Measurements from ENCODE around the gene ARF3.

Gene ARF3

DNA sequence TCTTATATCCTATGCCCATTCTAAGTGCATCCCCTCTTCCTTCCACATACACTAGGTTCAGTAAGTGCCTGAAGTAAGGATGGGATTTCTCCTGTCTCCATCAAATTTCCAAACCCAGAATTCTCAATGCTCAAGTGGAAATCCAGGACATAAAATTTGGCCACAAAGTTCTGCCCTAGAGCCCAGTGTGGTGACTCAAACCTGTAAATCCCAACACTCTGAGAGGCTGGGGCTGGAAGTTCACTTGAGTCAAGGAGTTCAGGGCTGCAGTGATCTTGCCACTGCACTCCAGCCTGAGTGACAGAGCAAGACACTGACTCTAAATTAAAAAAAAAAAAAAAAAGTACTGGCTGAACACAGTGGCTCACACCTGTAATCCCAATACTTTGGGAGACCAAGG, 4.5 kb upstream of the ARF3 start:
- DNase-seq = no peak

DNA sequence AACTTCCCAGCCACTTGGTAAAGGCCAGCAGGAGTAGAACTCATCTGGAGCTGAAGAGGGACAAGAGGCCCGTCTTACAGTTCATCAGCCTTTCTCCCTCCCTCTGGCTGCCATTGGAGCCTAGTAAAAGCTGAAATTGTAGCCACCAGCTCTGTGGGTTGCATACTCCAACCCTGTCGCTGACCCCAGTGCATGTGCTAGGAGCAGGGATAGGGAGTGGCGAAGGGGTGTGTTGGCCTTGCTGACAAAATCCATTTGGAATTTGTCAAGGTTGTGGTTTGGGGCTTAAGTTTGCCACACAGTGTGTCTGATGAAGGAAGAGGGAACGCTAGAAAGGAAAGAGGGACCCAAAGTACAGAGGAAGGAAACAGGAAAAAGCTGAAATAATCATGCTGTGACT, 4.0 kb upstream of the ARF3 start:
- DNase-seq = no peak

DNA sequence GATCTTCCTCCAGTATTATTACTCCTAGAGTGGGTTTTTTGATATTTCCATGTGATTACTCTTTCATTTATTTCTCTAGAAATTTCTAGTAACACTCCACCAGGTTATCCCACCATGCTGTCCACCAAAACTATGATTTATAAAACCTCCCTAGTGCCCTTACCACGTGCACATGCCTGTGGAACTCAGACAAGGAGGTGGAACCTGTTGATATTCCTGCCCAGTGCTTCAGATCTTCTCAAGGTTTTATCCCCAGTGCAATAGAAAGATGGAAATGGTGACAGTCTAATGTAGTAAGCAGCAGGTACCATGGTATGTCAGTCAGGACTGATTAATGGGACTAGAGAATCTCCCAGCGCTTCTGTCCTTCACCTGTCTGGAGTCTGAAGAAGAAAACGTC, 3.5 kb upstream of the ARF3 start:
- no peak for DNase-seq

DNA sequence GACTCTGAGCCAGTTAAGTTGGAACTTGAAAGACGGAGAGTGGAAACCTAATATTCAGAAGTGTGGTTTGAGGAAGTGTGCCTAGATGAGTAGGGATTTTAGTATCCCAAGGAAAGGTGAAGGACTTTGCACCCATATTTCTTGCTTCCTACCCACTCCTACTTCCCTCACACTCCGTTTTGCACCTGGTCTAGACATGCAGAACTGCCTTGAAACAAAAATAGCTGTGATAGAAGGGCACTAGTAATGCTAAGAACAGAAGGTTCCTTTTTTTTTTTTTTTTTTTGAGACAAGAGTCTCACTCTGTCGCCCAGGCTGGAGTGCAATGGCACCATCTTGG, 732 bp upstream of the ARF3 start:
- DNase-seq = no peak

DNA sequence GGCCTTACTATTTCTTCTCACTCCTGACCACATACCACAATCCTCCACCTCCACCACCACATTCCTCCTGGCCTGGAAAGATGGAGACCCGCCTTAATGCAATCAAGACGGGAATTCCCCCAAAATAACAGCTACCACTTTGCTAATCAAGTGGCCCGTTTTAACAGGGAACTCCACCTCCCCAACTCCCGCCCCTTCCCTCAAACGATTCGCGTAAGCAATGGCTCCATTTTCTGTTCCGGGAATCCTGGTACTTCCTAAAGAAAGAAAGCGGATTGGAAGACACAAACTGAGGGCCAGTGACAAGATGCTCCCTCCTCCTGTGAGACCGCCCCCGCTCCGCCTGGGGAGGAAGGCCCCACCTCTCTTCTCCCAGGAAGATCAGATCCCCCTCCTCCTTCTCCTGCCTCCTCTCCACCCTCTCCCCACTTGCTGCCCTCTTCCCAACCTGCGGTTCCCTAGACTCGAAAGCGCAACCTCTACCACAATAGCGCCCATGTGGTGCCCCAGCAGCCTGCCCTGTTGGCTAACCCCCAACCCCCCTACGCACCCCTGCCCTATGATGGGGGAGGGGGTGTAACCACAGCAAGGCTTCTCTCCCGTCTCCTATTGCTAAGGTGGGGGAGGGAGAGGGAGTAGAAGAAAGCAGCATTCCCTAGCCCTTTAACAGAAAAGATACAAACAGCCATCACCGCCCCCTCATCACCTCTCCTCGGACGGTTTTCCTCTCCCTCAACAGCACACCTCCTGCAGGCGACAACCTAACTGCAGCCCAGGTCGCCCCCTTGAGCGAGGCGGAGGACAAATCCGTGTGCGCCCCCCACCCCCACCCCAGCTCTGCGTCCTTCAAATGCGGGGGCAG, 777 bp downstream of the ARF3 start:
- DNase-seq = peak; percentile 84

DNA sequence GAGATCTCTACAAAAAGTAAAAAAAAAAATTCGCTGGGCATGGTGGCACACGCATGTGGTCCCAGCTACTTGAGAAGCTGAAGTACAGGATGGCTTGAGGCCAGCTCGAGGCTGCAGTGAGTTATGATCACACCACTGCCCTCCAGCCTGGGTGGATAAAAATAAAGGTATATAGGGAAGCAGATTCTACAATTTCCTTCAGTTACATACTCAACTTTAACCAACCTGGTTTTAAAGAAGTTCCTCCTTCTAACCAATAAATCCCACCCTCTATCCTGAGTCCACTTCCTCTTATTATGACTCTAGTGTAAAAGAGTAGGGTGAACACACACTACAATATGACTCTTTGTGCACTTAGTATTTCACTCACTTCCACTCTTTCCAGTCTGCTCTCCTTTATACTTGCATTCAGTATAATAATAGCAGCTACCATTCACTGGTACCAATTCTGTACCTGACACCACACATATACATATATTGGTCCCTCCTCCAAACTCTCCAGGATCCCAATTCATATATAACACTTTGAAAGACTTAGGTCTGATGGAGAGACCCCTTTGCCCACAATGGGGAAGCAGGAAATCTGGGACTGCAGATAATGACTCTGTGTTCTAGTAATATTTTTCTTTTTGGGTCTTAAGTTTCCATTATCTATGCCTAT, 2.3 kb downstream of the ARF3 start:
- DNase-seq = no peak

DNA sequence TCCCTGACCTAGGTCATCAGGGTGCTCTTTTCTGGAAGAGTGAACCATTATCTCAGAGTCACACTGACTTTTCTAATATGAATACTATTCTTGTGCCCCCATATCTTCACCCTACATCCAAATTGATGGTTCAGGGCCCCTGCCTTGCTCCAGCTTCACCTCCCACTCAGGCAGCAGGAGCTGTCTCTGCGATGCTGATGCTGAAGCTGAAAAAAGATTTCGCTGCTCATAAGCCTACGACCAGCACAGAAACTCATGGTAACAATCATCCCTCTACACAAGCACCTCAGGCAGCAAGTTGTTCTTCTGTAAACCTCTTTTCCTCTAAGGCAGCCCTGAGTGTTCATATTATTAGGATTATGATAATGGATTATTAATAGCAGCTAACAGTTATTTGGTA, 3.2 kb downstream of the ARF3 start:
- no peak for DNase-seq

DNA sequence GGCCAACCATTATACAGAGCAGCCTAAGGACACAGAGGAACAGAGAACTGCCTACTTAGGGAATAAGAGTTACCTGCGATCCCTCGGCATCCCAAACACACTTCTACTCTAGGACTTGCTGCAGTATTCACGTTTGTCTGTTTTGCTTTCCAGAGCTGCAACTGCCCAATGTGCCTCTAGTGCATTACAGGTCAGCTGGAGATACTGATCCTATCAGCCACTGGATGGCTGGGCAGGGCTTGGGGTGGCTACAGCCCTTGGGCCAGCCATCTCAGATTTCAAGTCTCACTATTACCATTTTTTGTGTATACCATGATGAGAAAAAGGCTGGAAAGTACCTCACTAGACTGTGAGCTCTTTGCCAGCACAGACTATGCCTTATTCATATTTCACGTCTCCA, 4.6 kb downstream of the ARF3 start:
- DNase-seq = no peak

DNA sequence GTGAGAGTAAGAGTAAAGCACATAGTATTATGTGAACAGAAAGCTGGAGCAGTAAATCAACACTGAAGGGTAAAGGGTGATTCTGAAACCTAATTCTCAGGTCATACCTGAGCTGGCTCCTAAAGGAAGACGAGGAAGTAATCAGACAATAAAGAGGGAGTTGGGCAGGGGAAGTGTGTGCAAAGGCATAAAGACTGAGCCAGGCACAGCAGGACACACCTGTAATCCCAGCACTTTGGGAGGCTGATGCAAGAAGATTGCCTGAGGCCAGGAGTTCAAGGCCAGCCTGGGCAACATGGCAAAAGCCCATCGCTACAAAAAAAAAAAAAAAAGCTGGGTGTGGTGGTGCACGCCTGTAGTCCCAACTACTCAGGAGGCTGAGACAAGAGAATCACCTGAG, 9.6 kb downstream of the ARF3 start:
- no peak for DNase-seq

DNA sequence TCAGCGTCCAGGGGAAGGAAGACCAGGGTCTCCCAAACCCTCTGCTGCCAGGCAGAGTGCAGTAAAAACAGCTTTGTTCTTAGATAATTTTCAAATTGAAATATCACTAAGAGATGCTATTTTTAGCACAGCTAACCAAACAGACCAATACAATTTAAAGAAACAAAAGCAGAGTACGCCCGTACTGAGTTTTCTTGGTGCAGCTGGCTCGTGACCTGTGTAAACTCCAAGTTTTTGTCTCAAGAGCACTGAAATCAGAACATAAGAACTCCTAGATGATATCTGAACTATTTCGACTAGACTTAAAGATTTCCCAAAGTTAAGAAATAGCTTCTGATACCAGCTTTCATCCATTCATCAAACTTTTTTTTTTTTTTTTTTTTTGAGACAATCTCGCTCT, 10.3 kb downstream of the ARF3 start:
- DNase-seq = no peak

DNA sequence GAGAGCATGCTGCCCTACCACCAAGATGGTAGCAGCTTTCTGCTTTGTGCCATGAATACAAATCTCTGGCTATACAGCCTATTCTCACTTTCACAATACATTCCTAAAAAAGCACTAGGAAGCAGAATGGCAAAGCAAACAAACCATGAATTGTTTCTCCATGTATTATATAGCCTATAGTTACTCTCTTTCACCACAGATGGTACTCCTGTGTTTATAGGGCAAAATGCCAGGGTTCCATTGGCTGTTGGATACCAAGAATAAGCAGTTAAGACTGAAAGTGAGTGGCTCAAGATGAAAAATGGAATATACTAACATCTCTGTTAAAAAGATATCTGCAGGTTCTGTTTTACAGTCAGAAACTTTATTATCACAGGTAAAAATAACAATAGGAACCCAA, 11.1 kb downstream of the ARF3 start:
- no peak for DNase-seq

DNA sequence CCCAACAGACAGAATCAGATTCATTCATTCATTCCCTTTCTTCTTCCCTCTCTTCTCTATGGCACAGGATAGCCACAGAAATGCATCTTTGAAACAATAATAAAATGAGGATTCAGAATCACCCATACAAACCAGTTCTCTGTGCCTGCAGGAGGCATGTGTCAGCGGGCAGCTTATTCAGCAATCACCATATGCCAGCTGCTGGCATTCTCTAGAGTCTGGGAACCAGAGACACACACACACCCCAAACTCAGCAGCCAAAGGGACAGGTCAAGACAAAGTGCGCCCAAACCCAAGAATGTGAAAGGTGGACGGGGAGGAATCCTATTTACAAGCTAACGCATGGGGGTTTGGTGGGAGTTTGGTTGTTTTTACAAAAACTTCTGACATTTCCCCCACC, 14.1 kb downstream of the ARF3 start:
- no peak for DNase-seq

DNA sequence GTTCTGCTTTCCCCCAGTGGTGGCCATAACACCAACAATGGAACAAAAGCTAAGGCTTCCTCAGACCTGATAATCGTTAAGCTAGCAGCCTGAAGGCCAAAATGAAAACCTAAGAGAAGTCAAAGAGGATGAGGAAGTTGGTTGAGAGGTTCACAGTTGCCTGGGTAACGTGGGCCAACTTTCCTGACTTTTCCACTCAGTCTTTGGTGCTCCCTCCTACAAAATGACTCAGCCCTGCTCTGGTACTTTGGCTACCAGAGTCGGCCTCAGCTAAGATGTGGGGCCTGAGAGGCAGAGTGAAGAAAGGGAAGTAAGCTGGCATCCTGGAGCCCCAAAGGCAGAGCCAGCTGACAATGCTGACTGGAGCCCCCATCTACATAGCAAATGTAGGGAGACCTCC, 17.1 kb downstream of the ARF3 start:
- no peak for DNase-seq

DNA sequence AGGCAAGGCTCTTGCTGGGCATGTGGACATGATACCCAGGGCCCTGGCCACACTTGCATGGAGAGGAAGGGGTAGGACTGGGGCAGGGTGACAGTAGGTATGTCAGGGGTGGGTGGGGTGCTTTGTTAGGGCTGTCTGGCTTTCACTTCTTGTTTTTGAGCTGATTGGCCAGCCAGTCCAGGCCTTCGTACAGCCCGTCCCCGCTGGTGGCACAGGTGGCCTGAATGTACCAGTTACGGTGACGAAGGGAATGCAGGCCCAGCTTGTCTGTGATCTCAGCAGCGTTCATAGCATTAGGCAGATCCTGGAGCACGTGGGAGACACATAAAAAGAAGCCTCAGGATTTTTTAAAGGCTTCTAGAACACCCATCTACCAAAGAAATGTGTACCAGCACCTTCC, 18.5 kb downstream of the ARF3 start:
- DNase-seq = no peak

DNA sequence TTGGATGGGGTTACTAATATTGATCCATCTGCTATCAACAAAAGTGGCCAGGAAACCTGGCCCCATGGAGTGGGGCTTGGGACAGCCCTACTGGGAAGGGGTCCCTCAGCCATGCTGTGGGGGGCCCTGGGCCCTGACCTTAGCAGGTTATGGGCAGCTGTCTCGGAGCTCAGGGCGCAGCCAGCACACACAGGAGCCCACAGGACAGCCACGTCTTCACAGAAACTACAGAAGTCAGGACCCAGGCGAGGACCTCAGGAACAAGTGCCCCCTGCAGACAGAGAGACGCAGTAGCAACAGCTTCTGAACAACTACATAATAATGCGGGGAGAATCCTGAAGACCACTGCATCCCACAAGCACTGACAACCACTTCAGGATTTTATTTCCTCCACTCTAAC, 20.1 kb downstream of the ARF3 start:
- no peak for DNase-seq

DNA sequence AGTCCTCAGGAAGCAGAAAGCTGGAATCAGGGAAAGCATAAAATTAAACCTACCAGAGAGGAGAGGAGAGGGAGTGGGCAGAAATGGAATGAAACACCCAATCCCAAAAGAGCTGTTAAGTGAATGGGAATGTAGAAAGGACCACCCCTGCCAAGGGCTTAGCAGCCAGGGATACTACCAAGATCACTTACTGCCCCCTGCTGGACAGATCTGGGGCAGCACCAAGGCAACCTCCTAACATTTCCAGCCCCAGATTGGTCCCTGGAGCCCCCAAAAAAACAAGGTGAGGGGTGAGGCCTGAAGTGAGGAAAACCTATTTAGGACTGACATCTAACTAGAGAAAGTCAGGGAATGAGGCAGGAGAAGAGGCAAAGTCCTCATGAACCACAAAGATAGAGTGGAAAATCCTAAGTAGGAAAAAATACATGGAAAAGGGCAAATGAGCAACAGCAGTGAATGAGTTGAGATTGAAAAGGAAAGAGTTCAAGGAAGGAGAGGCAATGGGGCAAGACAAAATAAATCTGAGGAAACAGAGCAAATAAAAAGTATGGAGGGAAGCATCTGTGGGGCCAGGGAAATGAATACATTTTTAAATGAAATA, 20.8 kb downstream of the ARF3 start:
- no peak for DNase-seq

DNA sequence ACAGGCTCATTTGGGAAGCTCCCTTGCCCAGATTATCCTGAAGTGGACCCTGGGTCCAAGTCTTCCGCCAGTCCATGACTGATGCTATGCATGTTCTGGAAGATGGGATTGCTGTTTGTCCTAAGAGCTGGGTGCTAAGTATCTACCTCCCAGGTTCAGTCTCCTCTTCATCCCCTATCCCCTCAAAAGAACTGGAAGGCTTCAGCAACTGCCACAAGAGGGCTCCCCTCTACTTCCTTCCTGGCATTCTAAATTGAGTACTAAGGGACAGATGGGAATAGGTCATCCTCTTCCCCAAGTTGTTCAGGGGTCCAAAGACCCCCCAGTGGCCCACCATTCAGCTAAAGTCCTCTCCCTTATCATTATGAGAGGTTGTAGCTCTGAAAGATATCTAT, 23.0 kb downstream of the ARF3 start:
- DNase-seq = no peak

DNA sequence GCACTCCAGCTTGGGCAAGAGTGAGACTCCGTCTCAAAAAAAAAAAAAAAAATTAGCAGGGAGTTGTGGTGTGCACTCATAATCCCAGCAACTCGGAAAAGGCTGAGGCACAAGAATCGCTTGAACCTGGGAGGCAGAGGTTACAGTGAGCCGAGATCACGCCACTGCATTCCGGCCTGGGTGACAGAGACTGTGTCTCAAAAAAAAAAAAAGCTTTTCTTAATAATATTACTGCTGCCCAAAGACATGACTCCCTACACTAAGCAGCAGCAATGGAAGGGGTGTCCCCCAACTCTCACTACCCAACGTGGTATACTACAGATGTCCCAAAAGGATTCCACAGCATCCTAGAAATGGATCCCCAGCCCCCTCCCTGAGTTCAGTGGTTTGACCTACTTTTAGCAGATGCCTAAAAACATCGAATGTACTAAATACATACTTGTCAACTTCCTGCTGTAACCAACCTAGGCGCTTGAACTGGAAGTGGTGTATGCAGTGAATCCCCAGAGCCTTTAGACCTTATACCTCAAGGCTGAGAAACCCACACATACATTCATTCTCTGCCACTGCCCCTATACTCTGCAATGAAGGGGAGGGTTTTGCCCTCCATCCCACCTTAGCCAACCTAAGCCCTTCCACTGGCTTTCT, 23.5 kb downstream of the ARF3 start:
- no peak for DNase-seq

DNA sequence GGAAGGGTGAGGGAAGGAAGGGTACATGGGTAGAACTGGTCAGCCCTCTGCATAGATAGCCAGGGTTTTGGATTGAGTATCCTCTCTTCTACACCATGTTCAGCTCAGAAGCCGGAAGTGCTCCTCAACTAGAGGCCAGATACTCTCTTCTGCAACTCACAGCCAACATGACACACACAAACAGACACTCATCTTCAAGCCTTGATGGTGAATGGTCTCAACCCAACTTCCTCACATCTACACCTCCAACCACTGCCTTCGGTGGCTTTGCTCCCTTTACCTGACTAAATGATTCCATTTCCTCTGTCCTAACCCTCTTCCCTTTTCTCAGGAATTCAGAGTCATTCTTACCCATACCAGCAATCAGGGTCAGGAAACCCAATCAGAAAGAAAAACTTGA, 24.4 kb downstream of the ARF3 start:
- DNase-seq = no peak

DNA sequence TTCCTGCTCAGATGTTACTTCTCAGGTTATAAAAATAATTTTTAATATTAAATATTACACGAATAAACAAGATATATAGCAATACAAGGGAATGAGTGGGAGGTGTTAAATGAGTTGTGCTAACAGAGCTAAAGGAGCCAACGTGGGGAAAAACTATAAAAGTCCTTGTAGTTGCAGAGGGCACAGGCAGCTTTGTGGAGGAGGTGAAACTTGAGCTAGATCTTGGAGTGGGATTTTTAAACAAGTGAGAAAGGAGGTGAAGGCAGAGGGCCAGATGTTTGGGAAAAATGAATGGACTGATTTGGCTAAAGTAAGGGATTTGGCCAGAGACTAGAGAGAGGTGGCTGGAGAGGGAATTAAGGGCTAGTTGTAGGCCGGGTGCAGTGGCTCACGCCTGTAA, 26.8 kb downstream of the ARF3 start:
- DNase-seq = no peak

DNA sequence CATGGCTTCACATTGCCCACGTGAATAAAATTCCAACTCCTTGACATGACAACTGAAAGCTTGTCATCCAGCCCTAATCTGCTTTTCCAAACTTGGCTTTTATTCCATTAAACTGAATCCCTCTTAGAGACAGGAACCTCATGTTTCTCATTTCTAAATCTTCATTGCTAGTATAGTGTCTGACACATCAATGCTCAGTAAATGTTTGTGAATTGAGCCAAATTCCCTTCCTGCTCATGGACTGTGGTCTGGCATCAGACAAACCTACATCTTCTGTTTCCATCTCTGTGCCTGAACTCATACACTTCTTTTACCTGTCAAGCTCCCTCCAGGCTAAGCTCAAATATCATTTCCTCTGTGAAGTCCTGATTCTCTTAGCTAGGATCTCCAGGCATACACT, 27.7 kb downstream of the ARF3 start:
- DNase-seq = no peak

DNA sequence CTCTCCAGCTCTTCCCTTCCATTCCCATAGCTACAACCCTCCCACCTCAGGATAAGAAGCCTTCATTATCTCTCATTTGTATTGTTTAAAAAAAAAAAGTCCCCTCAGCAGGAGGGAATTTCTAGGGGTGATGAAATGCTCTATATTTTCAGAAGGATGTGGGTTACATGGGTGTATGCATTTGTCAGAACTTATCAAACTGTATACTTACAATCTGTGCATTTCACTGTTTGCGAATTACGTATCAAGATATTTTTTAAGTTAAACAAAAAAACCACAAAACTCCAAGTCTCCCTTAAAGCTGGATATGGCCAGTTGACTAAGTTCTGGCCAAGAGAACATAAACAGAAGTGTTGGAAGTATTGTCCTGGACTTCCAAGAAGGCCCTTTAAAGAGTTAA, 30.0 kb downstream of the ARF3 start:
- no peak for DNase-seq

DNA sequence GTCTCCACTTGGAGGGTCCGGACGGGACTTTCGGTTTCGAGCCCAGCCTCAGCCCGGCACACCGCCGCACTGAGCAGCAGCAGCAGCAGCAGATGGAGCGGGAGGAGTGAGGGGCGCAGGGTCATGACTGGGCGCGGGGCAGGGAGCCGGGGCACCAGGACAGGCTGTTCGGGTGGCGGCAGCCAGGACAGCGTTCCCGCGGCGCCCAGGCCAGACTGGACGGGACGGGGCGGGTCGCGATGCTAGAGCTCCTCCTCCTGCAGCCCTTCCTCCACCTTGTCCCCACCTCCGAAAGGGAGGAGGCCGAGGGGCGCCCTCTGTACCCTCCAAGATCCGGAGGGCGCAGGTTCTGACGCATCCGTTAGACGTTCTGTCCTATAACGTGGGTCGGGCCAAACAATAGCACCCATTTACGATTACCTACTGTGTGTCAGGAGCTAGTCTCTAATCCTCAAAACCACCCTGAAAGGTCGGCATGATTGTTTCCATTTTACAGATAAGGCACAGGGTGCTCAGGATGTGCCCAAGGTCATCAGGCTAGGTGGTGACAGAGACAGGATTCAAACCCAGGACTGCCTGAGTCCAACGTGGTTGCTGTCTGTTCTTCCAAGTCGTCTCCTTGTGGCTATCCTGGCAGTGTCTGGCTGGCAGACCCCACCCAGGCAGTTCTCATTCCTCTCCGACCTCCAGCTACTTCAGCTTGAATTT, 31.8 kb downstream of the ARF3 start, which contains the start of gene FKBP11:
TSS of gene FKBP11 (minus strand) at position 189 of the 708 bp plus-strand sequence. CDS start at position 125, 64 bp downstream.
- no peak for DNase-seq
